OCI-LY1 (cell line): Measurements from ENCODE around the gene PRKACA.

Source experiments
- H2AFZ ChIP-seq: fragments of 200-600 bp; sonication (generic), shearing (Covaris generic); 2 replicates; pipeline ENCODE4 v1.6.0; 2014; ENCODE audit warnings: antibody characterized with exemption, mild to moderate bottlenecking, low read length
- H3F3A ChIP-seq: fragments of 200-600 bp; sonication (generic), shearing (Covaris generic); 2 replicates; pipeline ENCODE4 v1.6.0; 2014; ENCODE audit warnings: mild to moderate bottlenecking, antibody characterized with exemption, low read length, moderate library complexity; ENCODE audit not compliant: insufficient read depth
- H3K27ac ChIP-seq: fragments of 200-600 bp; sonication (generic); 2 replicates; pipeline ENCODE4 v1.5.1; 2014; ENCODE audit warnings: low read length, mixed run types, mild to moderate bottlenecking, low read depth; ENCODE audit not compliant: poor library complexity, severe bottlenecking
- H3K27me3 ChIP-seq: fragments of 200-600 bp; sonication (generic); 2 replicates; pipeline ENCODE4 v1.6.0; 2014; ENCODE audit warnings: antibody characterized with exemption, mild to moderate bottlenecking, low read length, moderate library complexity; ENCODE audit not compliant: insufficient read depth
- H3K36me3 ChIP-seq: fragments of 200-600 bp; sonication (generic); 2 replicates; pipeline ENCODE4 v1.6.1; 2014; ENCODE audit warnings: mild to moderate bottlenecking, antibody characterized with exemption, low read length, moderate library complexity, mixed read lengths; ENCODE audit not compliant: insufficient read depth
- H3K4me1 ChIP-seq: fragments of 200-600 bp; sonication (generic); 2 replicates; pipeline ENCODE4 v1.5.1; 2014; ENCODE audit warnings: mild to moderate bottlenecking, low read length, moderate library complexity; ENCODE audit not compliant: insufficient read depth, severe bottlenecking
- H3K4me2 ChIP-seq: fragments of 200-600 bp; sonication (generic), shearing (Covaris generic); 2 replicates; pipeline ENCODE4 v1.6.1; 2014; ENCODE audit warnings: low read length
- H3K4me3 ChIP-seq: fragments of 200-600 bp; sonication (generic); 2 replicates; pipeline ENCODE4 v1.5.1; 2014; ENCODE audit warnings: low read length, low read depth, mild to moderate bottlenecking, mixed read lengths; ENCODE audit not compliant: poor library complexity, severe bottlenecking
- H3K79me2 ChIP-seq: fragments of 200-600 bp; shearing (Covaris generic); 2 replicates; pipeline ENCODE4 v1.6.1; 2016; ENCODE audit warnings: mixed run types, low read length, mixed read lengths; ENCODE audit not compliant: insufficient read depth
- H3K9ac ChIP-seq: fragments of 200-600 bp; sonication (generic), shearing (Covaris generic); 2 replicates; pipeline ENCODE4 v1.6.1; 2014; ENCODE audit warnings: mild to moderate bottlenecking, low read length, mixed read lengths
- H3K9me2 ChIP-seq: fragments of 200-600 bp; sonication (generic), shearing (Covaris generic); 2 replicates; pipeline ENCODE4 v1.6.1; 2014; ENCODE audit warnings: low read depth, mild to moderate bottlenecking, low read length, mixed read lengths
- H3K9me3 ChIP-seq: fragments of 200-600 bp; shearing (Covaris generic); 2 replicates; pipeline ENCODE4 v1.6.1; 2014; ENCODE audit warnings: low read length, mixed read lengths
- H4K20me1 ChIP-seq: fragments of 200-600 bp; sonication (generic), shearing (Covaris generic); 2 replicates; pipeline ENCODE4 v1.6.0; 2016; ENCODE audit warnings: mild to moderate bottlenecking, low read length; ENCODE audit not compliant: insufficient read depth
- CTCF ChIP-seq: fragments of 200-600 bp; sonication (generic), shearing (Covaris generic); IDR thresholded peaks from 2 replicates; pipeline ENCODE4 v1.5.1; 2017; ENCODE audit warnings: mild to moderate bottlenecking, antibody characterized with exemption, low read length, moderate library complexity, mixed read lengths
- EZH2 ChIP-seq: fragments of 200-600 bp; sonication (generic), shearing (Covaris generic); IDR thresholded peaks from 2 replicates; pipeline ENCODE4 v1.8.0; 2017; ENCODE audit warnings: borderline replicate concordance, mixed run types, mild to moderate bottlenecking, antibody characterized with exemption, low read length, moderate library complexity, mixed read lengths

The PRKACA gene

DNA sequence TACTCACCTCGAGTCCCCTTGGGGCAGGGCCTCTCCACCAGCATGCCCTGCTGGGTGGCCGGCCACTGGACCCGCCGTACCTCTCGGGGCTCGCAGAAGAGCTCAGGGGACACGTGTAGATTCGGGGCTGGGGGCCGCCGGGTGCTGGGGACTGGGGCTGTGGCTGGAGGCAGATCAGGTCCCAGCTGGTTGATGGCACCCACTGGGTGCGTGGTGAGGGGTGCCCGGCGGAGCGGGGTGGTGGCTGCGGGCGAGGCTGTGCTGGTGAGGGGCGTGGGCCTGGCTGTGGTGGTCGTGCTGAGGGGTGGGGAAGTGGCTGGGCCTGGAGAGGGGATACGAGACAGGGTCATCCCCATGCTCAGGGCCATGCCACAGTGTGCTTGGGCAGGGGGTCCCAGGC is 43.7 kb upstream of the PRKACA start:
- no peaks in the 10 kb centered on the region for H3K9me2 ChIP-seq
- TF ChIP-seq CTCF, result no peak
- TF ChIP-seq EZH2, result no peak
- H3K79me2 ChIP-seq, result no peaks in the 10 kb centered on the region
- H2AFZ ChIP-seq, result no peak overlapping the region
- H4K20me1 ChIP-seq, result no peaks in the 10 kb centered on the region
- H3K4me1 ChIP-seq, result no peaks in the 10 kb centered on the region
- no peaks in the 10 kb centered on the region for H3F3A ChIP-seq
- no peak overlapping the region for H3K27ac ChIP-seq
- no peaks in the 10 kb centered on the region for H3K9me3 ChIP-seq
- H3K4me3 ChIP-seq, result no peak overlapping the region
- H3K9ac ChIP-seq, result no peak overlapping the region
- no peaks in the 10 kb centered on the region for H3K27me3 ChIP-seq
- H3K4me2 ChIP-seq, result no peak overlapping the region
- no peaks in the 10 kb centered on the region for H3K36me3 ChIP-seq

- Histone ChIP-seq H3K4me2 (no peak overlapping the region), H3K9ac (no peak overlapping the region), H4K20me1 (no peaks in the 10 kb centered on the region), H3K79me2 (no peaks in the 10 kb centered on the region), H3K4me1 (no peaks in the 10 kb centered on the region), H3K36me3 (no peaks in the 10 kb centered on the region), H3K4me3 (no peak overlapping the region), H3K27me3 (no peaks in the 10 kb centered on the region), H2AFZ (no peak overlapping the region), H3K9me3 (no peaks in the 10 kb centered on the region), H3K27ac (no peak overlapping the region), H3K9me2 (no peaks in the 10 kb centered on the region), H3F3A (no peaks in the 10 kb centered on the region)
- TF ChIP-seq CTCF, result no peak
- no peak for TF ChIP-seq EZH2
Observed at GRCh38 chr19:14160017-14160703, 42.6 kb upstream of the PRKACA start.

- TF ChIP-seq EZH2 (no peak), CTCF (no peak)
- H3K4me1 ChIP-seq, result no peaks in the 10 kb centered on the region
- no peaks in the 10 kb centered on the region for H3K27me3 ChIP-seq
- no peaks in the 10 kb centered on the region for H4K20me1 ChIP-seq
- no peaks in the 10 kb centered on the region for H3K9me2 ChIP-seq
- H3K9me3 ChIP-seq, result no peaks in the 10 kb centered on the region
- no peak overlapping the region for H3K9ac ChIP-seq
- no peak overlapping the region for H3K27ac ChIP-seq
- H3K4me3 ChIP-seq, result no peak overlapping the region
- H3K36me3 ChIP-seq, result no peaks in the 10 kb centered on the region
- no peaks in the 10 kb centered on the region for H3K79me2 ChIP-seq
- H3K4me2 ChIP-seq, result no peak overlapping the region
- H2AFZ ChIP-seq, result no peak overlapping the region
- no peaks in the 10 kb centered on the region for H3F3A ChIP-seq
Observed at GRCh38 chr19:14159059-14159458, 41.5 kb upstream of the PRKACA start.
